H9 (cell line): Measurements from ENCODE around the gene RNF208. TPM values are rescaled to one million over a fixed set of nuclear protein-coding genes. Genes with fewer than 3 reads are reported as not detected.

ENCODE experiments used
- DNase-seq: peaks from one replicate; pipeline ENCODE4 v3.0.0-alpha.2; 2017
- H2AFZ ChIP-seq: one replicate; pipeline ENCODE4 v1.6.1; 2013; ENCODE audit warnings: mild to moderate bottlenecking, low read length, control low read depth, moderate library complexity
- H2AK5ac ChIP-seq: 2 replicates; pipeline ENCODE4 v1.6.1; 2013; ENCODE audit warnings: low read length, control low read depth, mixed read lengths; ENCODE audit not compliant: insufficient read length
- H2BK120ac ChIP-seq: one replicate; pipeline ENCODE4 v1.6.1; 2013; ENCODE audit warnings: low read depth, mild to moderate bottlenecking, low read length, control low read depth, inconsistent platforms; ENCODE audit not compliant: poor library complexity, severe bottlenecking
- H2BK12ac ChIP-seq: 2 replicates; pipeline ENCODE4 v1.6.1; 2013; ENCODE audit warnings: low read length, control low read depth, mixed read lengths, low read depth; ENCODE audit not compliant: insufficient read length
- H2BK15ac ChIP-seq: 2 replicates; pipeline ENCODE4 v1.6.1; 2013; ENCODE audit warnings: low read depth, low read length, control low read depth
- H2BK20ac ChIP-seq: one replicate; pipeline ENCODE4 v1.6.1; 2013; ENCODE audit warnings: low read depth, mild to moderate bottlenecking, low read length, control low read depth, inconsistent platforms; ENCODE audit not compliant: poor library complexity, severe bottlenecking
- H2BK5ac ChIP-seq: 2 replicates; pipeline ENCODE4 v1.6.1; 2013; ENCODE audit warnings: low read length, control low read depth, mixed read lengths; ENCODE audit not compliant: insufficient read length
- H3K14ac ChIP-seq: 2 replicates; pipeline ENCODE4 v1.6.1; 2013; ENCODE audit warnings: low read length, control low read depth; ENCODE audit not compliant: insufficient read depth
- H3K18ac ChIP-seq: 2 replicates; pipeline ENCODE4 v1.6.1; 2013; ENCODE audit warnings: low read depth, mild to moderate bottlenecking, mixed read lengths, low read length, control low read depth; ENCODE audit not compliant: insufficient read length
- H3K23ac ChIP-seq: 2 replicates; pipeline ENCODE4 v1.6.1; 2013; ENCODE audit warnings: low read length, control low read depth, mixed read lengths, low read depth; ENCODE audit not compliant: insufficient read length
- H3K23me2 ChIP-seq: 2 replicates; pipeline ENCODE4 v1.6.1; 2013; ENCODE audit warnings: low read depth, mild to moderate bottlenecking, mixed read lengths, low read length, control low read depth; ENCODE audit not compliant: insufficient read length, poor library complexity, severe bottlenecking
- H3K27ac ChIP-seq: 2 replicates; pipeline ENCODE4 v1.5.1; 2013; ENCODE audit warnings: low read length, control low read depth, mixed read lengths, low read depth; ENCODE audit not compliant: insufficient read length
- H3K27me3 ChIP-seq: 2 replicates; pipeline ENCODE4 v1.6.1; 2013; ENCODE audit warnings: low read length, control low read depth, inconsistent platforms; ENCODE audit not compliant: insufficient read depth
- H3K4ac ChIP-seq: 2 replicates; pipeline ENCODE4 v1.6.1; 2013; ENCODE audit warnings: low read depth, mild to moderate bottlenecking, control low read depth, inconsistent platforms, low read length, moderate library complexity
- H3K4me1 ChIP-seq: 2 replicates; pipeline ENCODE4 v1.6.1; 2013; ENCODE audit warnings: low read length, control low read depth, inconsistent platforms; ENCODE audit not compliant: insufficient read depth
- H3K4me2 ChIP-seq: 2 replicates; pipeline ENCODE4 v1.6.1; 2013; ENCODE audit warnings: low read length, control low read depth, mixed read lengths; ENCODE audit not compliant: insufficient read length, insufficient read depth
- H3K56ac ChIP-seq: 2 replicates; pipeline ENCODE4 v1.6.1; 2013; ENCODE audit warnings: low read depth, mild to moderate bottlenecking, mixed read lengths, low read length, control low read depth; ENCODE audit not compliant: insufficient read length
- H3K79me1 ChIP-seq: 2 replicates; pipeline ENCODE4 v1.6.1; 2013; ENCODE audit warnings: low read depth, mild to moderate bottlenecking, moderate library complexity, low read length, control low read depth, inconsistent platforms; ENCODE audit not compliant: insufficient read depth, poor library complexity, severe bottlenecking
- H3K79me2 ChIP-seq: 2 replicates; pipeline ENCODE4 v1.6.1; 2013; ENCODE audit warnings: low read length, control low read depth, inconsistent platforms; ENCODE audit not compliant: insufficient read depth
- H3K9ac ChIP-seq: 2 replicates; pipeline ENCODE4 v1.6.1; 2013; ENCODE audit warnings: low read length, control low read depth, mixed read lengths; ENCODE audit not compliant: insufficient read length; ENCODE audit errors: extremely low read depth
- H3K9me3 ChIP-seq: one replicate; pipeline ENCODE4 v1.6.1; 2013; ENCODE audit warnings: low read depth, low read length, inconsistent platforms; ENCODE audit not compliant: control insufficient read depth
- H3T11ph ChIP-seq: one replicate; pipeline ENCODE4 v1.6.1; 2013; ENCODE audit warnings: mild to moderate bottlenecking, low read length, control low read depth, inconsistent platforms
- H4K20me1 ChIP-seq: one replicate; pipeline ENCODE4 v1.6.1; 2013; ENCODE audit not compliant: control insufficient read depth, insufficient read length, insufficient read depth
- H4K5ac ChIP-seq: 2 replicates; pipeline ENCODE4 v1.6.1; 2013; ENCODE audit warnings: low read depth, mild to moderate bottlenecking, mixed read lengths, low read length, control low read depth; ENCODE audit not compliant: insufficient read length
- H4K8ac ChIP-seq: replicated peaks from 2 replicates; pipeline ENCODE4 v1.6.1; 2013; ENCODE audit warnings: low read length, control low read depth, mixed read lengths, low read depth; ENCODE audit not compliant: insufficient read length
- H4K91ac ChIP-seq: 2 replicates; pipeline ENCODE4 v1.6.1; 2013; ENCODE audit warnings: low read depth, mild to moderate bottlenecking, moderate library complexity, mixed read lengths, low read length, control low read depth; ENCODE audit not compliant: insufficient read length
- H3K27ac Mint-ChIP-seq, 3 experiments: 2 replicates in 2 of 3; 3 replicates in 1 of 3; pipeline ENCODE4 v1.8.0; 2020 to 2021; ENCODE audit warnings: mixed read lengths in 3 of 3, mild to moderate bottlenecking in 1 of 3, moderate library complexity in 1 of 3
- H3K27me3 Mint-ChIP-seq: 2 replicates; pipeline ENCODE4 v1.8.0; 2021; ENCODE audit warnings: low read depth, mild to moderate bottlenecking, moderate library complexity, mixed read lengths
- H3K36me3 Mint-ChIP-seq, 3 experiments: 2 replicates in 2 of 3; 3 replicates in 1 of 3; pipeline ENCODE4 v1.8.0; 2020 to 2021; ENCODE audit warnings: low read depth in 3 of 3, mixed read lengths in 3 of 3; ENCODE audit not compliant: insufficient read depth in 1 of 3
- H3K4me1 Mint-ChIP-seq, 2 experiments: 2 replicates each; pipeline ENCODE4 v1.8.0; 2020; ENCODE audit warnings: mixed read lengths in 2 of 2
- H3K4me3 Mint-ChIP-seq, 2 experiments: 2 replicates in 1 of 2; 3 replicates in 1 of 2; pipeline ENCODE4 v1.8.0; 2020 to 2021; ENCODE audit warnings: mild to moderate bottlenecking in 2 of 2, mixed read lengths in 2 of 2, moderate library complexity in 1 of 2
- H3K9me3 Mint-ChIP-seq, 2 experiments: 2 replicates in 1 of 2; 3 replicates in 1 of 2; pipeline ENCODE4 v1.8.0; 2020; ENCODE audit warnings: mild to moderate bottlenecking in 2 of 2, mixed read lengths in 2 of 2, moderate library complexity in 1 of 2
- CTCF ChIP-seq: fragments of 200-600 bp; sonication (generic); conservative IDR thresholded peaks from 3 replicates; pipeline ENCODE4 v1.8.0; 2021; ENCODE audit warnings: antibody characterized with exemption, mild to moderate bottlenecking
- WGBS: extraction: QIAGEN DNeasy Blood & Tissue Kit; methylation state at CpG from one replicate; pipeline ENCODE4 v1.1.7; 2013; ENCODE audit warnings: missing lambda C conversion rate, low lambda C conversion rate, mixed read lengths; ENCODE audit not compliant: insufficient read length; ENCODE audit errors: extremely low coverage; 5-methylcytosine and 5-hydroxymethylcytosine counted together
- total RNA-seq: library from RNA; stranded (reverse); gene quantifications from 2 replicates; pipeline ENCODE4 v1.2.1, GENCODE V29; 2021

The RNF208 gene
- total RNA-seq, 1 experiment from 2014 or later, result 7.7 TPM

GRCh38 chr9:137224830-137225694 lies 3.0 kb upstream of the RNF208 start, which contains the start of gene CYSRT1:
Gene CYSRT1, plus strand, starts transcription at chr9:137225174. Its CDS starts 448 bp downstream, at chr9:137225622.
- peak within 1 kb of the TSS; percentile 75 for H3K4me2 ChIP-seq
- no peak within 1 kb of the TSS for H2AK5ac ChIP-seq
- no peaks in the 10 kb centered on the region for H4K20me1 ChIP-seq
- no peak within 1 kb of the TSS for H4K8ac ChIP-seq
- no peaks in the 10 kb centered on the region; the same call in 1 of the 2 replicates for H3K27me3 Mint-ChIP-seq
- no peak within 1 kb of the TSS for H4K91ac ChIP-seq
- no peaks in the 10 kb centered on the region for H3K79me2 ChIP-seq
- peaks cover 18% of the 10 kb centered on the region for H3K23me2 ChIP-seq
- H2BK120ac ChIP-seq, result no peak within 1 kb of the TSS
- no peak within 1 kb of the TSS for H3K14ac ChIP-seq
- no peaks in the 10 kb centered on the region for H3K27me3 ChIP-seq
- H2BK20ac ChIP-seq, result no peak within 1 kb of the TSS
- H3K36me3 Mint-ChIP-seq, result no peaks in the 10 kb centered on the region
- H3K56ac ChIP-seq, result no peak within 1 kb of the TSS
- no peak within 1 kb of the TSS for H2BK15ac ChIP-seq
- H3K27ac ChIP-seq, result no peak within 1 kb of the TSS
- no peak within 1 kb of the TSS for H3K4ac ChIP-seq
- no peak within 1 kb of the TSS for H3K23ac ChIP-seq
- peak within 1 kb of the TSS; percentile 66 to 83 for H3K4me3 Mint-ChIP-seq
- no peak within 1 kb of the TSS for H4K5ac ChIP-seq
- no CpG with 5 or more reads among the region's 23 CpGs for WGBS
- TF ChIP-seq CTCF, result no peak
- no peaks in the 10 kb centered on the region for H3K9me3 ChIP-seq
- H2BK5ac ChIP-seq, result no peak within 1 kb of the TSS
- DNase-seq, result no peak
- H3T11ph ChIP-seq, result no peak within 1 kb of the TSS
- no peaks in the 10 kb centered on the region for H3K9me3 Mint-ChIP-seq
- no peak within 1 kb of the TSS; a peak in 1 of 7 replicates for H3K27ac Mint-ChIP-seq
- peaks cover 2 to 5% of the 10 kb centered on the region in 2 experiments for H3K4me1 Mint-ChIP-seq
- no peak within 1 kb of the TSS for H2BK12ac ChIP-seq
- H3K18ac ChIP-seq, result no peak within 1 kb of the TSS
- no peaks in the 10 kb centered on the region for H3K79me1 ChIP-seq
- no peaks in the 10 kb centered on the region for H3K4me1 ChIP-seq
- peak within 1 kb of the TSS; percentile 64 for H3K9ac ChIP-seq
- H2AFZ ChIP-seq, result no peak within 1 kb of the TSS
